GM12878 (cell line): ENCODE results near the gene TRIM7. TPM values are rescaled to one million over a fixed set of nuclear protein-coding genes. Genes with fewer than 3 reads are reported as not detected.
A peak's percentile ranks its signal among the peaks of the same experiment; 100 is the strongest.

ENCODE experiments used
- ATF2 ChIP-seq: IDR thresholded peaks from 2 replicates; pipeline ENCODE4 v1.6.1; 2012; ENCODE audit warnings: low read length, inconsistent platforms
- ELK1 ChIP-seq: IDR thresholded peaks from 2 replicates; pipeline ENCODE4 v1.6.1; 2012; ENCODE audit warnings: low read depth, low read length, improper control_type of control experiment
- ETV6 ChIP-seq, 2 experiments: fragments of 450-650 bp in 1 of 2; IDR thresholded peaks in 1 of 2; conservative IDR thresholded peaks in 1 of 2; 2 replicates each; pipeline ENCODE4 v1.6.1; 2014; ENCODE audit warnings: antibody characterized with exemption in 1 of 2, borderline replicate concordance in 1 of 2, low read depth in 1 of 2, mild to moderate bottlenecking in 1 of 2, moderate library complexity in 1 of 2
- IRF3 ChIP-seq: fragments of 450-650 bp; IDR thresholded peaks from 2 replicates; pipeline ENCODE4 v1.6.1; 2014; ENCODE audit warnings: mild to moderate bottlenecking
- IRF4 ChIP-seq: IDR thresholded peaks from 2 replicates; pipeline ENCODE4 v1.6.1; 2011; ENCODE audit warnings: low read depth, low read length
- IRF5 ChIP-seq: fragments of 450-650 bp; IDR thresholded peaks from 2 replicates; pipeline ENCODE4 v1.6.1; 2017; ENCODE audit warnings: borderline replicate concordance
- POLR2A ChIP-seq: IDR thresholded peaks from 2 replicates; pipeline ENCODE4 v1.6.1; 2011; ENCODE audit warnings: low read depth, mild to moderate bottlenecking, low read length
- POLR2AphosphoS2 ChIP-seq: IDR thresholded peaks from 2 replicates; pipeline ENCODE4 v1.6.1; 2011; ENCODE audit warnings: low read depth, mild to moderate bottlenecking, low read length, improper control_type of control experiment, moderate library complexity
- RAD51 ChIP-seq: fragments of 450-650 bp; IDR thresholded peaks from 2 replicates; pipeline ENCODE4 v1.6.1; 2016; ENCODE audit warnings: moderate library complexity, mild to moderate bottlenecking, inconsistent platforms
- SKIL ChIP-seq: fragments of 450-650 bp; IDR thresholded peaks from 2 replicates; pipeline ENCODE4 v1.6.1; 2017; ENCODE audit warnings: mild to moderate bottlenecking, low read depth, inconsistent platforms; ENCODE audit not compliant: poor library complexity, severe bottlenecking
- SMAD1 ChIP-seq: fragments of 450-650 bp; IDR thresholded peaks from 2 replicates; pipeline ENCODE4 v1.6.1; 2018; ENCODE audit warnings: mild to moderate bottlenecking, low read depth; ENCODE audit not compliant: partially characterized antibody
- SUPT20H ChIP-seq: IDR thresholded peaks from 2 replicates; pipeline ENCODE4 v1.6.1; 2011; ENCODE audit warnings: low read depth, mild to moderate bottlenecking, low read length, moderate library complexity, borderline replicate concordance; ENCODE audit not compliant: control insufficient read depth
- USF1 ChIP-seq: IDR thresholded peaks from 2 replicates; pipeline ENCODE4 v1.6.1; 2011; ENCODE audit warnings: borderline replicate concordance, low read depth, mild to moderate bottlenecking, moderate library complexity, mixed read lengths, low read length; ENCODE audit not compliant: insufficient read depth; ENCODE audit errors: extremely low read length
- YBX1 ChIP-seq: fragments of 450-650 bp; IDR thresholded peaks from 2 replicates; pipeline ENCODE4 v1.6.1; 2016; ENCODE audit warnings: antibody characterized with exemption
- YY1 ChIP-seq: IDR thresholded peaks from 2 replicates; pipeline ENCODE4 v1.6.1; 2011; ENCODE audit warnings: low read depth, mild to moderate bottlenecking, low read length
- ZBTB4 ChIP-seq: fragments of 450-650 bp; formaldehyde crosslinking; IDR thresholded peaks from 2 replicates; pipeline ENCODE4 v1.4.0; 2022; ENCODE audit warnings: mild to moderate bottlenecking, moderate library complexity
- ZNF207 ChIP-seq: fragments of 450-650 bp; IDR thresholded peaks from 2 replicates; pipeline ENCODE4 v1.6.1; 2014; ENCODE audit warnings: antibody characterized with exemption, mild to moderate bottlenecking, borderline replicate concordance
- polyA plus RNA-seq, 11 experiments: library from polyadenylated mRNA; depleted of rRNA in 4 of 11; unstranded in 6 of 11; stranded (reverse) in 5 of 11; fragments of >200 nt; fragmentation: Nextera tagmentation in 4 of 11; fragmentation: Illumina TruSeq in 1 of 11; extraction: Ambion mirVana in 4 of 11; extraction: Trizol in 1 of 11; gene quantifications; 1 replicate in 1 of 11; 2 replicates in 10 of 11; pipeline versions ENCODE4 v1.2.1 to v1.2.3, GENCODE V29; 2011 to 2016; ENCODE audit warnings: inconsistent platforms in 2 of 11, missing spikeins in 2 of 11, low read depth in 1 of 11
- total RNA-seq, 4 experiments: library from RNA; depleted of rRNA in 3 of 4; stranded (reverse); fragments of >200 nt in 3 of 4; fragmentation: Illumina TruSeq in 1 of 4; extraction: Trizol in 1 of 4; gene quantifications; 2 replicates each; pipeline versions ENCODE4 v1.2.1 to v1.2.3, GENCODE V29; 2013 to 2021

The TRIM7 gene
- total and polyA plus RNA-seq, 10 of the 15 experiments (the other 5 are each of a cell fraction or from before 2014, with no cell fraction given), result 0.02 to 1.6 (median 0.41) TPM

- TF ChIP-seq IRF3 (no peak), ELK1 (peak; percentile 21; the same call in 1 of the 2 replicates), YBX1 (no peak), ETV6 (conservative IDR thresholded peaks at IDR 0.05 in 1 of 2, IDR thresholded peaks at IDR 0.05 in 1 of 2; ENCODE audit: borderline replicate concordance in 1 of 2, low read depth in 1 of 2) (peak in 1 of 2 experiments; percentile 27; a peak in 1 of 4 replicates), IRF4 (no peak), SMAD1 (no peak), IRF5 (no peak), POLR2A (no peak), SUPT20H (no peak), SKIL (peak; percentile 14), USF1 (no peak), POLR2AphosphoS2 (no peak), ZBTB4 (CRISPR knock-in tag) (no peak), RAD51 (peak; percentile 24; the same call in 1 of the 2 replicates), YY1 (peak; percentile 63), ATF2 (no peak), ZNF207 (0 out of 2 replicates have a peak, but pooled peaks have one; percentile 11)
Measured at GRCh38 chr5:181188700-181189362, 16.2 kb downstream of the TRIM7 start (continued).
